ENCODE measurements around the gene SLC10A3.

SLC10A3 gene

DNA sequence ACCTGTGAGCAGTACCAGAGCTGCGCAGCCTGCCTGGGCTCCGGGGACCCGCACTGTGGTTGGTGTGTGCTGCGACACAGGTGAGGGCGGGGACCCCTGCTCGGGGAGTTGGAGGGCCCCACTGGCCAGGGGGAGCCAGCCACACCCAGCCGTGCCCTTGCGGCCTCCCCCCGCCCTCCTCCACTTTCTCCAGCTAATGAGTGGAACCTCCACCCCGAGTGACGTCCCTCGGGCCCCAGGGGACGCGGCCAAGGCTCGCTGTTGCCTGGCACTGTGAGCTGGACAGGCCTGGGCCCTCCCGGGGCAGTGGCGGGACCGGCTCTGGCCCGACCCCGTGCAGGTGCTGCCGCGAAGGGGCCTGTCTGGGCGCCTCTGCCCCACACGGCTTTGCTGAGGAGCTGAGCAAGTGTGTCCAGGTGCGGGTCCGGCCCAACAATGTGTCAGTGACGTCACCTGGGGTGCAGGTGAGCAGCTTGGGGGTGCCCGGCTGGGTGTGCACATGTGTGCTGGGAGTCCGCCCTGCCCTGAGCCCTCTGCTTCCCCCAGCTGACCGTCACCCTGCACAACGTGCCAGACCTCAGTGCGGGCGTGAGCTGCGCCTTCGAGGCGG lies 26.7 kb downstream of the SLC10A3 start:
- no peak for DNase-seq (ENCODE audit: low spot score)

DNA sequence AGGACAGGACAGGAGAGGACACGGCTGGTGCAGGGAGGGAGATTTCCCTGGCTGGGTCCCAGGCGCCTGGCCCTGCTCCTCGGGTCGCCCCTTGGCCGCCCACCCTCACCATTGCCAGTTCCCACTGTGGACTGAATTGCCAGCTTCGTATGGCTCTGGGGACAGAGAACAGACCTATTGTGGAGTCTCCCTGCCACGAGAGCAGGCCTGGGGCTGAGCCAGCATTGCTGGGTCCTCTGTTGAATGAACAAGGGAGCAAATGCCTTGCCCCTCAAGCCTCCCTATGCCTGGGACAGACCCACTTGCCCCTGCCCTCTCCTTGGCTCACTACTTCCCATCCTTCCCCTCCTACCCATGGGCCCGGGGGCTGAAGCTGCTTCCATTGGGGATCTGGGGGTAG lies 28.0 kb downstream of the SLC10A3 start:
- no peak for DNase-seq (ENCODE audit: low spot score)

DNA sequence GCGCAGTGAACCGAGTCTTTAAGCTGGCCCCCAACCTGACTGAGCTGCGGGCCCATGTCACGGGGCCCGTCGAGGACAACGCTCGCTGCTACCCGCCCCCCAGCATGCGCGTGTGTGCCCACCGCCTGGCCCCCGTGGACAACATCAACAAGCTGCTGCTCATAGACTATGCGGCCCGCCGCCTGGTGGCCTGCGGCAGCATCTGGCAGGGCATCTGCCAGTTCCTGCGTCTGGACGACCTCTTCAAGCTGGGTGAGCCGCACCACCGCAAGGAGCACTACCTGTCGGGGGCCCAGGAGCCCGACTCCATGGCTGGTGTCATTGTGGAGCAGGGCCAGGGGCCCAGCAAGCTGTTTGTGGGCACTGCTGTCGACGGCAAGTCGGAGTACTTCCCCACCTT lies 30.1 kb downstream of the SLC10A3 start:
- DNase-seq (ENCODE audit: low spot score): no peak

DNA sequence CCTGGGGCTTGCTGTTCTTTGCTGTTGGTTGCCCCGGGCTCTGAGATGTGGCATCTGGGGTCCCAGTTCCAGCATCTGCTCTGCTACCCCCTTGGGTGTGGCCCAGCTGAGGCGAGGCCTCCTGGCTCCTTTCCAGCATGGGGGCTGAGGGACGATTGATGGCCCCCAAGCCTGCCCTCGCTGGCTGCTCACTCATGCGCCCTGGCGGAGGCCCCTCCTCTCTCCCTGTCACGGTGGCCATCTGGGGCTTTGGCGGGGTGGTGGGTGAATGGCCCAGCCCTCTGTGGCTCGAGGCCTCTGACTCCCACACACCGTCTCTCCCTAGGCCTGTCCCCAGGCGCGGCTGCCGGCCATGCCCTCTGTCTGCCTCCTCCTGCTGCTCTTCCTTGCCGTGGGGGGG lies 30.6 kb downstream of the SLC10A3 start:
- no peak for DNase-seq (ENCODE audit: low spot score)

DNA sequence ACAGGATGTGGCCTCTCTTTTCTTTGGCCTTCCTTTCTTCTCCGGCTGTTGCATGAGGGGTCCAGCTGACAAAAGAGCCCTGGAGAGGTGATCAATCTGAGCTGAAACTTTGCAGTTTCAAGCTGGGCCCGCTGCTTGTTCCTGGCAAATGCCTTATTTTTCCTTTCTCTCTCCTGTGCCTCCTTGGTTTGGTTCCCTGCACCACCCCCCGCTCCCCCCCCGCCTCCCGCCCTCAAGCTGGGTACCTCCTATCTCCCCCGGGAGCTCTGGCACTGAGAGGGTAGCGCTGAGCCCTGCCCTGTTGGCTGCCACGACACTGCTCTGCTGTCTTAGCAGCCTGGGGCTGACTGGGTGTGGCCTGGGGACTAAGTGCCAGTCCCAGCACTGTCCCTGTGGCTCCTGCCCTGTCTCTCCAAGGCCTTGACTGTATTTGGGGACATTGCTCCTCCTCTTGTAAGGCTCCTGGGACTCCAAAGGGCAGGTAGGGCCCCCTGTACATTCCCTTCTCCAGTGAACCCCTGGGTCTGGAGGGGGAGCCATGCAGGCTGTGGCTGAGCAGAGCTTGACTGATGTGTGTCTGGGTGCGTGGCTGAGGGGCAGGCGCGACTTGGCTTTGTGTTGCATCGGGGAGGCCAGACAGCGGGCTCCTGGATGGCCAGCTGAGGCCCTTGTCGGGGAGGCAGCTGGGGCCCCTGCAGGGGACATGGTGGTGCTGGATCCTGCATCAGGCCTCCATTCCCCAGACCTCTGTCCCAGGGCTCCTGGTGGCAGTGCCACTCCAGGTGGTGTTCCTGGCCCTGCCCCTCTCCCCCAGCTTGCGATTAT lies 31.3 kb downstream of the SLC10A3 start:
- no peak for DNase-seq (ENCODE audit: low spot score)

DNA sequence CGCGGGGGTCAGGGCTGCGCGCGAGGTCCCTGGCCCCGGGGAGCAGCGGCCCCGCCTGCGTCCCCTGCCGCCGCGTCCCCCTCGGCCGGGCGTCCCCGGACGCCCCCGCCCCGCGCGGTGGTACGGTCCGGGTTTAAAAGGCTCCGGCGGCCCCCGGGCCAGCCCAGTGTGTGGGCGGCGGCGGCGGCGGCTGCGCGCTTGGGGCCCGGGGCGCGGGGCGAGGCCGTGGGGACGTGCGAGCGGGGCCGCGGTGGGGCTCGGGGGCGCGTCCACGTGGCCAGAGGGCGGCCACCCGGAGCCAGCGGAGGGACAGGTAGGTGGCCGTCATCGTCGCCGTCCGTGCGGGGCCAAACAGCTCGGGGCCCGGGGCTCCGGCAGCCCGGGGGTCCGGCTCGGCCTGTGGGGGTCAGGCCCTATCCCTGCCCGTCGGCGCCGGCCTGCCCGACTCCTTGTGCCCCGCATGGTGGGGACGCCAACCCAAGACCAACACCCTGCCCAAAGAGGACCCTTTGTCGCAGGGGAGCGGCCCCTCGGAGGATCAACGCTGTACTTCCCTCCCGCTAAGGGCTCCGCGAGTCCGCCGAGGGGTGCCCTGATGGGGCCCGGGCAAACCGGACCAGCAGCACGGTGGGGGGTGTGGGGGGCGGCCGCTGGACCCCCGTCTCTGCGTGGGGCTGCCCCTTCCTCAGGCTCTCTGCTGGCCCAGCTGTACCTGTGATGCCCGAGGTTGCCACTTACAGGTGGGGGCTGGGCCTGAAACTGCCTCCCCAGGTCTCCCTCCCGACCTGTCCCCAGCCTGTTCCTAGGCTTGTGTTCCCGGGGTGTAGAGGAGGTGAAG lies 32.1 kb downstream of the SLC10A3 start, which contains the start of gene PLXNA3:
Gene PLXNA3 (plus strand): TSS at position 166 of the 838 bp plus-strand sequence. CDS start 1,903 bp downstream, outside the sequence.
- DNase-seq (ENCODE audit: low spot score): no peak

DNA sequence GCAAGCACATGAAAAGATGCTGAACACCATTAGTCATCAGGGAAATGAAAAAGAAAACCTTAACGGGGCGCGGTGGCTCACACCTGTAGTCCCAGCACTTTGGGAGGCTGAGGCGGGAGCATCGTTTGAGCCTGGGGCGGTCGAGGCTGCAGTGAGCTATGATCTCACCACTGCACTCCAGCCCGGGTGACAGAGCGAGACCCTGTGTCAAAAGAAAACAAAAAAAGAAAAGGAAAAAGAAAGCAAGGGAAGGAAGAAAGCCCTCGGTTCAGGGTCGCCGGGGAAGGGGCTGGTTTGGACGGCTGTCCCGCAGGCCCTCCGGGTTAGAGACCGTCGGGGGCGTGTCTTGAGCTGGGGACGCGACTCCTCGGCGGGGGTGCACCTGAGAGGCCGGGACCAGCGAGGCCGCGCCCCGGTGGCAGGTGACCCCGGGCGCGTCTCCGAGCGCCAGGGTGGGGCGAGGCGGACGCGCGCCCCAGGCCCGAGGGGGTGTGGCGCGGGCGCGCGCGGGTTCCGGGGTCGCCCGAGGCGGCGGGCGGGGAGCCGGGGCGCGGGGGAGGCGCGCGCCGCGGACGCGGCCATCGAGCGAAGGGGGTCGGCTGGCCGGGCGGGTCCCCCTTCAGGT lies 32.8 kb downstream of the SLC10A3 start:
- DNase-seq (ENCODE audit: low spot score): no peak

DNA sequence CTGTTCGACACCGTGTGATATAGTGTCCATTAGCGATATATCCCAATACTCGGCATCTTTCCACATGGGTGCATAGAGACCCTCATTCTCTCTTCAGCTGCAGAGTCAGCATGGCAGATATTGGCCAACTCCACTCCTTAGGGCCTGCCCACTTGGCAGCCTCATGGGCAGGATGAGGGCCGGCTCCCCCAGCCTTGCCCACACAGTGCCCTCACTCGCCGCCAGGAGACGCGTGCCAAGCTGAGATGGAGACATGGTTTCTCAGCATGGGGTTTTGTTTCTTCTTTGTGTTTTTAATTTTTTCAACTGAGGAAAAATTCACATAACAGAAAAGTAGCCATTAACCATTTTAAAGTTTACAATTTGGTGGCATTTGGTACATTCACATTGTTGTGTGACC lies 37.6 kb downstream of the SLC10A3 start:
- no peak for DNase-seq (ENCODE audit: low spot score)

DNA sequence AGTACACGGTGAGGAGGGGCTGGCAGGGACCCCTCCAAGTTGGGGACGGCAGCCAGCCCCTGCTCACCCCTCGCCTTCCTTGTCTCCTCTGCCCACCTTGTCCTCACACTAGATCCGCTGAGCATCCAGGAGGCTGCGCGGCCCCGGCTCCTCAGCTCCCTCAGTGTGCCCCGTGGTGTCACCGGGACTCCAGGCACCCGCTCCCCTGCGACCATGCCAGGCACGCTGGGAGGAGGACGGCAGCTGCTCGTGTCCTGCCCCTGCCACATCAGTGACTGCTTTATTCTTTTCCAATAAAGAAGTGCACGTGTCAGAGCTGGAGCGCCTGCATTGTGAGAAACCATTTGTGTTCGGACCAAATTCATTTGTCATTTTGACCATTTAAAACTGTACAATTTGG lies 40.1 kb downstream of the SLC10A3 start:
- DNase-seq (ENCODE audit: low spot score): no peak

DNA sequence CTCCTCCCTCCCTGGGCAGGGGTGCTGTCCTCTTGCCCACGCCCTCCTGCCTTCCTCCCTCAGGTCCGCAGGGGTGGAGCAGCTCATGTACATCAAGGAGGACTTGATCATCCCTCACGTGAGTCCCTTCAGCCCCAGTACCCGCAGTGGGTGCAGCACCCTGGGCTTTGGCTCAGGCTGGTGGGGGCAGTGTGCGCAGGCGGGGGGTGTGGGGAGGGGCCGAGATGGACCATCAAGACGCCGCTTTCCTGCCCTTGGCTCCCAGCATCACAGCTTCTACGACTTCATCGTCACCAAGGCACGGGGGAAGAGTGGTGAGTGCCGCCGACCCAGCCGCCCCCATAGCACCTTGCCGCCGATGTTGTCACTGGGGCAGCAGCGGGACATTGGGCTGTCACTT lies 40.8 kb downstream of the SLC10A3 start:
- DNase-seq (ENCODE audit: low spot score): no peak

DNA sequence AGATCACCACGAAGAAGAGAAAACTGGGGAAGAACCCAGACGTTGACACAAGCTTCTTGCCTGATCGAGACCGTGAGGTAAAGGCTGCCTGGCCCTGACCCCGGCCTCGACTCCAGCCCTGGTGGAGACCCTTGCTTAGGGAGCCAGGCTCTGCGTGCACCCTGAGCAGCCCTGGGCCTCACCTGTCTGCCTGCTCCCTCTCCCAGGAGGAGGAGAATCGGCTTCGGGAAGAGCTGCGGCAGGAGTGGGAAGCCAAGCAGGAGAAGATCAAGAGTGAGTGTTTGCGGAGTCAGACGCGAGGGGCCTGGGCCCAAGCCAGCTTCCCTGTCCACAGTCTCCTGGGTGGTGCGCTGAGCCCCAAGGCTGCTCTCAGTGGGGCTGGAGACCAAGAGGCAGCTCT lies 41.9 kb downstream of the SLC10A3 start:
- DNase-seq (ENCODE audit: low spot score): no peak

DNA sequence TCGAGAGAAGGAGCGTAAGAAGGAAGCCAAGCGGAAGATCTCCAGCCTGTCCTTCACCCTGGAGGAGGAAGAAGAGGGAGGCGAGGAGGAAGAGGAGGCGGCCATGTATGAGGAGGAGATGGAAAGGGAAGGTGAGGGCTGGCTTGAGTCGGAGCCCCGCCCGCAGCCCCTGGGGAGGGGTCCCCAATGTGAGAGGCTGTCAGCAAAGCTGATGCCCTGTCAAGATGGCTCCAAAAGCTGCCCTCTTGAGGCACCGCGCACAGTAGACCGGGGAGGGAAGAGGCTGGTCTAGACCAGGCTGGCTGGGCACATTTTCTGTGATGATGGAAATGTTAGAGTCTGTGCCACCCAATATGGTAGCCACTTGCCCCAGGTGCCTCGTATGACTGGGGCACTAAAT lies 44.0 kb downstream of the SLC10A3 start:
- no peak for DNase-seq (ENCODE audit: low spot score)

DNA sequence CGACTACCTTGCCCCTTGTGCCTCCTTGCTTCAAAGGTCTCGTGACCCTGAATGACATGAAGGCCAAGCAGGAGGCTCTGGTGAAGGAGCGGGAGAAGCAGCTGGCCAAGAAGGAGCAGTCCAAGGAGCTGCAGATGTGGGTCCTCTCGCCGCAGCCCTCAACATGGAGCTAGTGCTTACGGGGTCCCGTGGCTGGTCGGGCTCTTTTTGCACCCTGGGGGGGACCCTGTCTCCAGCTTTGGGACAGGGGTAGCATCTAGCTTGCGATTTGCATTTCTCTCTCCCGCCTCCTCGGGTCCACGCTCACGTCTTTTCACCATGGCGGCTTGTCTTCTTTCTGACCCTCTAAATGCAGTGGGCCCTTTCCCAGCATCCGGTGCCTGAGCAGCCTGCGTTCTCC lies 44.7 kb downstream of the SLC10A3 start:
- no peak for DNase-seq (ENCODE audit: low spot score)

DNA sequence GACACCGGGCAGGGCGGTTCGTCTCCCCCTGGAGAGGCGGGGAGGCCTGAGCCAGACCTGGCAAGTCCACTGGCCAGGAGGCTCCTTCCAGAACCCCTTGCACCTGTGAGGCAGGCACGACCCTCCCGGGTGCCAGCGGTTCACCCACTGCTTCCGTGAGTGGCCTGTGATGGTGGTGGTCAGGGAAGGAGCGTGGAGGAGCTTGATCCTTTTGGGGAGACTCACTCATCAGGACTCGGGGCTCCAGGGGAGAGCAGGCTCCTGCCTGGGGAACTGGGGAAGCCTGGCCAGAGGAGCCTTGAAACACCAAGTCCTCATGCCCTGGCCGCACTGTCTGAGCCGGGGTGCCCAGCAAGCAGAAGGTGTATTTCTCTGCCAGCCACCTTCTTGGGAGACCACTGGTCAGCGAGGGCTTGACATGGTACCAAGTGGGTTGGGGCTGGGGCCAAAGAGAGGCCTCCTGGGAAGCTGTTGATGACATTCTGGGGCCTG lies 45.6 kb downstream of the SLC10A3 start:
- no peak for DNase-seq (ENCODE audit: low spot score)

DNA sequence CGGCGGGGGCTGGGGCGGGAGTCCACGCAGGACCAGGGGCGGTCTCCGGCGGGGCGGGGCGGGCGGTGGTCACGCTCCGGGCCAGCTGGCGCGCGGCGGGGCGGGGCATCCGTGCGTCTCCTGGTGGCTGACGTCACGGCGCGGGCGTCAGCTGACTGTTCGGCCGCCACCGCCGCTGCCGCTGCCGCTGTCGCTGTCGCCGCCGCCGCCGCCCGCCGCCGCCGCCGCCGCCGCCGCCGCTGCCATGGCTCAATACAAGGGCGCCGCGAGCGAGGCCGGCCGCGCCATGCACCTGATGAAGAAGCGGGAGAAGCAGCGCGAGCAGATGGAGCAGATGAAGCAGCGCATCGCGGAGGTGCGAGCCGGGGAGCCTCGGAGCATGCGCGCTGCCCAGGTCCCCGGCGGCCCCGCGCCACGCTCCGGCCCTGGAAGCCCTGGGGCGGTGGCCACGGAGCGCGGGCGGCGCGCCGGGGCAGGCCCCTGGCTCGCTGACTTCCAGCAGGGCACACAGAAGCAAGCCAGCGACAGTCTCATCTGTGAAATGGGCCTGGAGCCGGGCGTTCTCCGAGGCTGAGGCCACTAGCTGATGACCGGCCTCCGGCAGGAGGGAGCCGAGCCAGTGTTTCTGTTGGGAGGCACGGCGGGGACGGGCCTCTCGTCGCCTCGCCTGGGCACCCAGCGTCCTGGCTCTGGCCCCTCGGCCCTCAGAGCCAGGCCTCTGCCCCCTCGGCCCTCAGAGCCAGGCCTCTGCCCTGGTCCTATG lies 46.3 kb downstream of the SLC10A3 start, which contains the start of gene FAM50A:
Gene FAM50A (plus strand): TSS at position 150 of the 763 bp plus-strand sequence. CDS start 95 bp downstream, at position 245.
- no peak for DNase-seq (ENCODE audit: low spot score)

DNA sequence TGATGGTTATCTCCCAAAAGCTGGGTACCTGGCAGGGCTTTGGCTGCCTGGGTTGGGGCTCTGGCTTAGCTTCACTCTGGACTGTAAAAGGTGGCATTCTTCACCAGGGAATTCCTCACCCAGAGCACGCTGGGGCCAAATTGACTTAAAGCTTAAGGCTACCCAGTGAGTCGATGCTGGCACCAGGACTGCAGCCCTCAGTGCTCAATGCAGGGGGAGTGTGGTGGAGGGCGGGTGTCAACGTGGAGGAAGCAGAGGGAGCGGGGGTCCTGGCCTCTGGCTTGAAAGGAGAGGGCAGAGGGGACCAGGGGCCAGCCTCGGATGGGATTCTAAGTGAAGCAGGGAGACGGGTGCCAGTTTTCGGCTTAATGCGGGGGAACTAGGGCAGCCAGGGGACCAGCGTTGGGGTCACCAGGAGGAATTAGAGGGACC lies 46.9 kb downstream of the SLC10A3 start:
- no peak for DNase-seq (ENCODE audit: low spot score)

DNA sequence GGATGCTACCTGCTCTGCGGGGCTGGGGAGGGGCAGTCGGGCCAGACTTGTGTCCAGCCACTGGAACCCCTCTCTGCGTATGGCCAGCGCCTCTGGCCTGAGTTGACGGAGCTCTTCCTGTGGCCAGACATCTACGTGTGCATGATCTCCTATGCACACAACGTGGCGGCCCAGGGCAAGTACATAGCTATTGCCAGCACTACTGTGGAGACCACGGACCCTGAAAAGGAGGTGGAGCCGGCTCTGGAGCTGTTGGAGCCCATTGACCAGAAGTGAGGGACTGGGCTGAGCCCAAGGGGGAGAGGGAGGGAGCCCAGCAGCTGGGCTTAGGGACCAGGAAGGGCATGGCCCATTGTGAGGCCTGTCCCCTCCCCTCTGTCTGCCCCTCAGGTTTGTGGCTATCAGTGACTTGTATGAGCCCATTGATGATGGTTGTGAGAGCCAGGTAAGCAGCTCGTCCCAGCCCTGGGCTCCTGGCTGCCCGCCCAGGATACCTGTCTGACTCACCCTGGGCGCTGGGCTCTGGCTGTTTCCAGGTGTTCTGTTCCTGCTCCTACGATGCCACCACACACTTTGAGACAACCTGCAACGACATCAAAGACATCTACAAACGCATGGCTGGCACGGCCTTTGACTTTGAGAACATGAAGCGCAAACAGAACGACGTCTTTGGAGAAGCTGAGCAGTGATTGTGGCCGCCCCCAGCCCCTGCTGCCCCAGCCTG lies 48.3 kb downstream of the SLC10A3 start:
- no peak for DNase-seq (ENCODE audit: low spot score)

DNA sequence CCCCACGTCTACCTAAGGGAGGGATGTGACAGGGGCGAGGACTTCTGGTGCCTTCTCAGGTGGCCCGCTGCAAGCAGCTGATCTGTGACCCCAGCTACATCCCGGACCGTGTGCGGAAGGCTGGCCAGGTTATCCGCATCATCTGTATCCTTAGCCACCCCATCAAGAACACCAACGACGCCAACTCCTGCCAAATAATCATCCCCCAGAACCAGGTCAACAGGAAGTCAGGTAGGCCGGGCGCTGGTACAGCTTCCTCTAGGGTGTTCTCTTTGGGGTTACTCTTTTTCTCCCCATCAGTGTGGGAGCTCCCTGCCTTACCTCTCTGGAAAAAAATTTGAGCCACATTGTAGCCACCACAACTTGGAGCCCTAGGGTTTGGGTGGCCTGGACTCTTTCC lies 48.9 kb downstream of the SLC10A3 start:
- DNase-seq (ENCODE audit: low spot score): no peak

DNA sequence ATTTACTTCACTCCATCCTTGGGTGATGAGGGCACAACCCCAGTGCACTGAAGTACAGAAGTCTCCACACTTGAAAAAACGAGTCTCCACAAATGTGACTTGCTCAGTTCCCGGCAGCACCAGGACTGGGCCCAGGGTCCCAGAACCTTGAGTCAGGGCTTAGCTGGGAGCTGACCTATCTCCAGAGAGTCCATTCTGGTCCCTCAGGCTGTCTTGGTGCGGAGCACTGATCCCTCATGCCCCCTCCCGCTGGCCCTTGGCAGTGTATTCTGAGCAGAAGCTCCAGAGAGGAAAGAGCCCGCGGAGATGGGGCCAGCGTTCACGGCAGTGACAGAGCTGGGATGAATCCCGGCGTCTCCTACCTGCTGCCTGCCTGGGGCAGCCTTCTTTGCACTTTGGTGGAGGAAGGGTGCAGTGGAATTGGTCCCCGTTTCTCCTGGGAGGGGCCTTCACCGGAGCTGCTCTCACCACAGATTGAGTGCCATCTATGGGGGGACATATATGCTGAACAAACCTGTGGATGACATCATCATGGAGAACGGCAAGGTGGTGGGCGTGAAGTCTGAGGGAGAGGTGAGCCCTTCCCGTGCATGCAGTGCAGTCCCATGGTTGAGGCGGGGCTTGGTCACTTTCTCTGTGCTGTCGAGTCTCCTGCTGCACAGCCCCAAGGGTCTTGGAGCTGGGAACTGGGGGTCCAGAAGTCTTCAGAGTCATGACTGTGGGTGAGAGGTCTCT lies 49.6 kb downstream of the SLC10A3 start:
- no peak for DNase-seq (ENCODE audit: low spot score)

DNA sequence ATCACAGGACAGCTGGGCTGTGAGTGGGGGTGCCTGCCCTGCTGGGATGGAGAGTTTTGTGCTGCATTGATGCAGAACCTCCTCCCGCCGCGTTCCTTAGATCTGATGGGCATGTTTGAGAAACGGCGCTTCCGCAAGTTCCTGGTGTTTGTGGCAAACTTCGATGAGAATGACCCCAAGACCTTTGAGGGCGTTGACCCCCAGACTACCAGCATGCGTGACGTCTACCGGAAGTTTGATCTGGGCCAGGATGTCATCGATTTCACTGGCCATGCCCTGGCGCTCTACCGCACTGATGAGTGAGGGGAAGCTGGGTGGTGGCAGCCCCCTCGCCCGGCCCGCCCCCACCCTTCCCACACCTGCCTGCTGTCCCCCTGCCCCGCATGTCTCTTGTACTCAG lies 50.6 kb downstream of the SLC10A3 start:
- DNase-seq (ENCODE audit: low spot score): no peak

Data from putamen (tissue), 1 donor.